HG03571 (cell line): ENCODE results near the gene HIGD1A.
A peak's percentile ranks its signal among the peaks of the same experiment; 100 is the strongest.

Experiments used
- ATAC-seq: cut with Tn5 transposase; IDR thresholded peaks from one replicate; pipeline ENCODE4 v1.9.1; 2021; ENCODE audit not compliant: unreplicated experiment

The HIGD1A gene

GRCh38 chr3:42804106-42804830 lies at the start of gene HIGD1A:
Gene HIGD1A, minus strand, starts transcription at chr3:42804490. Its CDS starts 10,237 bp downstream, at chr3:42794253.
- ATAC-seq = peak; percentile 100

- no peak for ATAC-seq
Observed at GRCh38 chr3:42853739-42854302, 49.5 kb upstream of the HIGD1A start.

- no peak for ATAC-seq
Observed at GRCh38 chr3:42853056-42853455, 48.8 kb upstream of the HIGD1A start.

- ATAC-seq = no peak
Observed at GRCh38 chr3:42852441-42852840, 48.2 kb upstream of the HIGD1A start.

GRCh38 chr3:42851228-42851834 lies 47.0 kb upstream of the HIGD1A start:
- ATAC-seq = no peak

GRCh38 chr3:42850263-42850662 lies 46.0 kb upstream of the HIGD1A start:
- ATAC-seq = no peak

GRCh38 chr3:42849017-42849416 lies 44.7 kb upstream of the HIGD1A start:
- no peak for ATAC-seq

- no peak for ATAC-seq
Observed at GRCh38 chr3:42847731-42848130, 43.4 kb upstream of the HIGD1A start.

GRCh38 chr3:42846685-42847522 lies 42.6 kb upstream of the HIGD1A start:
- no peak for ATAC-seq

GRCh38 chr3:42844815-42845214 lies 40.5 kb upstream of the HIGD1A start:
- no peak for ATAC-seq

- no peak for ATAC-seq
Observed at GRCh38 chr3:42844412-42844713, 40.1 kb upstream of the HIGD1A start.

GRCh38 chr3:42843713-42844411 lies 39.6 kb upstream of the HIGD1A start:
- ATAC-seq = no peak

GRCh38 chr3:42841332-42841731 lies 37.0 kb upstream of the HIGD1A start:
- ATAC-seq = no peak

GRCh38 chr3:42839616-42840015 lies 35.3 kb upstream of the HIGD1A start:
- peak; percentile 93 for ATAC-seq

- no peak for ATAC-seq
Observed at GRCh38 chr3:42838571-42838970, 34.3 kb upstream of the HIGD1A start.

GRCh38 chr3:42836150-42837123 lies 32.1 kb upstream of the HIGD1A start:
- no peak for ATAC-seq

GRCh38 chr3:42831321-42831713 lies 27.0 kb upstream of the HIGD1A start:
- ATAC-seq = no peak

GRCh38 chr3:42830437-42831320 lies 26.4 kb upstream of the HIGD1A start:
- no peak for ATAC-seq
